NCI-H345 treated with DMSO at 0.1 percent for 48 hours (cell line): ENCODE data around the gene BEST1.
"Not testable (repeated sequence)": the region's sequence is repeated elsewhere in the genome, so short reads cannot be mapped to it uniquely, and the experiment has no call there.

Experiments used
- DNase-seq: peaks from one replicate; lab custom pipeline; 2025; ENCODE audit not compliant: unreplicated experiment; lab: John Stamatoyannopoulos, UW

BEST1 gene

GRCh38 chr11:61976420-61976800 lies 26.3 kb downstream of the BEST1 start:
- DNase-seq = no peak

DNA sequence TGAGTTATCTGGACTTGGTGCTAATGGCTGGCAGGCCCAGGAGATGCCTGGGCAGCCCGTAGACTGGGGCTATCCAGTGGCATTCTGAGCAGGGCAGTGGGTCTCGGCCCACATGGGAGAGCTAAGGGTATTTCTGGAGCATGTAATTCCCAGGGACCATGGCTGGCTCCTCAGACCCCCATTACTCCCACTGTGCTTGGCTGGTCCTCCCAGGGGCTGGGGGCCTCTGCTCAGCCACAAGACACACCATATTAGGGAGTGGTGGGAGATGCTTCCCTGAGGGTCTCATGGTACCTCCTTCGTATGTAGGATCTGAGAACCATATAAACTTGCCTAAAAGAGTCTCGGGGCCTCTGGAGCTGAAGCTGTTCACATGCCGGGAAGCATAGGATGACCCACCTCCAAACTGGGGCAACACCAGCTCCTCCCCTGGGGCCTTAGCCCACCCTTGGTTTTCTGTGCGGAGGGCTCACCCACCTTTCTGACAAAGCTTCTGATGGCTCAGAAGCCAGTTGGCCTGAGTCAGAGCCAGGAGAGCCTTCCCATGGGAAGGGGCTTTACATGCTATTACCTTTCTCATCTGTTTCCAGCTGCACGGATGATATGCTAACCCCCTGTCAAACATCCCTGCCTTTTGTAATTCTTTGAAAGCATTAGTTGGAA lies 26.8 kb downstream of the BEST1 start:
- DNase-seq = no peak

GRCh38 chr11:61978703-61979661 lies 28.8 kb downstream of the BEST1 start:
- no peak for DNase-seq

GRCh38 chr11:61980783-61981541 lies 30.8 kb downstream of the BEST1 start:
- no peak for DNase-seq

- DNase-seq = no peak
Observed at GRCh38 chr11:61983419-61983818, 33.3 kb downstream of the BEST1 start.

- DNase-seq = no peak
Observed at GRCh38 chr11:61985869-61986268, 35.7 kb downstream of the BEST1 start.

DNA sequence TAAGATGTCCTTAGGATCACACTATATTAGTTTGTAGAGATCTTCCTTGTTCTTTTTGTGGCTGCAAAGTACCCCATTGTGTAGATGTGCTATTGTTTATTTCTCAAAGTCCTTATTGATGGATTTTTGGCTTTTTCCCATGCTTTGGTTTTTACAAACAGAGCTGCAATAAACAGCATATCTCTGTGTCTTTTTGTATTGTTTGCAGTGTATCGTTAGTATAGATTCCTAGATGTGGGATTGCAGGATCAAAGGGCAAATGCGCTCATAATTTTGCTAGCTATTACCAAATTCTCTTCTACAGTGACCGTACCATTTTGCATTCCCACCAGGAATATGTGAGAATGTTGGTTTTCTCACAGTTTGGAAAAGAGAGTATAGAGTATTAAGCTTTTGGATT lies 44.8 kb downstream of the BEST1 start:
- DNase-seq = no peak

- no peak for DNase-seq
Observed at GRCh38 chr11:61996933-61997332, 46.8 kb downstream of the BEST1 start.

DNA sequence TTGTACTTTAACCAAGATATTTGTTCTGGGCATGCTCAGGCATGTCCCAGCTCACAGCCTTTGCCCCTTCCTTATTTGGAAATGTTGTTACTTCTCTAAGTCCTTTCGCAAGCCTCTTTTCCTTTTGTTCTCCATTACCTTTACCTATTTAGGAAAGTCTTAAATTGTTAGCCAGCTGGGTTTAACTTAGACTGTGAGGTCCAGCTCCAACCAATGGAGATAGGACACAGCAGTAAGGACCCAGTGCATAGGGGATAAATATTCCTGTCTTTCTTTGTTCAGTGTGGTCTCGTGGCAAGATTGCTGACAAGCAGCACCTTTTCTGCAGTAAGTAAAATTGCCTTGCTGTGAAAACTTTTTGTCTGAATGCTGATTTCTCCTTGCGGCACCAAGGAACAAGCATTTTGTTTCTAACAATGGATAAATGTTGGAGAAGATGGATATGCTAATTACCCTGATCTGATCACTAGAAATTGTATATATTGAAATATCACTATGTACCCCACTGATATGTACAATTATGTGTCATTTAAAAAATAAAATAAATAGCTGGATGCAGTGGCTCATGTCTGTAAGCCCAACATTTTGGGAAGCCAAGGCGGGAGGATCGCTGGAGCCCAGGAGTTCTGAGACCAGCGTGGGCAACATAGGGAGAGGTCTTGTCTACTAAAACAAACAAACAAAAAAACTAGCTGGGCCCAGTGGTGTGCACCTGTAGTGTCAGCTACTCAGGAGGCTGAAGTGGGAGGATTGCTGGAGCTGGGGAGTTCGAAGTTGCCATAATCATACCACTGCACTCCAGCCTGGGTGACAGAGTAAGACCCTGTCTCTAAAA lies 49.2 kb downstream of the BEST1 start:
- DNase-seq = no peak

GRCh38 chr11:62000539-62001446 lies 50.6 kb downstream of the BEST1 start:
- DNase-seq = no peak

DNA sequence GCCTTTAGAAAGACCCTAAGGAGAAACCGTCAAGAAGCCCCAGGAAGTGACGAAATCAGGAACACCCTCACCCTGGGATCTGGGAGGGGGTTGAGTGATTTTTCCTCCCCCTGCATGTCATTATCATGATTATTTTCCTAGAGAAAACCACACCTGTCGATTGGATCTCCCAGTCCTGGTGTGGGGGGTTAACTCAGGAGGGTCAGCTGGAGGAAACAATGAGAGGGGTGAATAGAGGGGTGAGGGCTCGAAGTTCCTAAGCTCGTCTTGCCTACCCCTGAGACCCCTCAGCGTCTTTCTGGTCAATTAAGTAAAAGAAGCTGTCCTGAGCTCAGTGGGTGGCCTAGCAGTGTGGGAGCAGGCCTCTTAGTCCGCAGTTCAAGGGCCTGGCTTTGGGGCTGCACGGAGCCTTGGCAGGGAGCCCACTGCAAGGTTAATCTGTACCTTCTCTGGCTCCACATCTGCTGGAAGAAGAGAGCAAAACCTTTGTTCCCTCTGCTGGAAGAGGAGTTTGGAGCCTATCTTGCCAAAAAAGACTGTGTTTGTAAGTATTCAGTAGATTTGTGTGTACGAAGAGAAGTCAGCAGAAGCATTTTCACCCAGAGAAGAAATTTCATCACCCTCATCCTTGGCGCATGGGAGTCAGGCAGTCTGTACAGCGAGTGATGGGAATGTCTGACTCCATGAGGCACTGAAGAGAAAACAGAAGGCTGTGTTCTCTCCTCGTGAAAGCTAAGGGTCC lies 51.5 kb downstream of the BEST1 start:
- DNase-seq = no peak

DNA sequence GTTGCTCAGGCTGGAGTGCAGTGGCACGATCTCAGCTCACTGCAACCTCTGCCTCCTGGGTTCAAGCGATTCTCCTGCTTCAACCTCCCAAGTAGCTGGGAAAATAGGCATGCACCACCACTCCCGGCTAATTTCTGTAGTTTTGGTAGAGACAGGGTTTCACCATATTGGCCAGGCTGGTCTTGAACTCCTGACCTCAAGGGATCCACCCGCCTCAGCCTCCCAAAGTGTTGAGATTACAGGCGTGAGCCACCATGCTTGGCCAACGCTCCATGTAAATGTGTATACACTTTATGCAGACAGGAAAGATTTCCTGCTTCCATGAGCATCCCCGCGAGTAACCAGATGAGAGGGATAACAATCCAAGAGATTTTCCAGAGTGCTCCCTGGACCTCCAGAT lies 52.1 kb downstream of the BEST1 start:
- DNase-seq = not testable (repeated sequence)

DNA sequence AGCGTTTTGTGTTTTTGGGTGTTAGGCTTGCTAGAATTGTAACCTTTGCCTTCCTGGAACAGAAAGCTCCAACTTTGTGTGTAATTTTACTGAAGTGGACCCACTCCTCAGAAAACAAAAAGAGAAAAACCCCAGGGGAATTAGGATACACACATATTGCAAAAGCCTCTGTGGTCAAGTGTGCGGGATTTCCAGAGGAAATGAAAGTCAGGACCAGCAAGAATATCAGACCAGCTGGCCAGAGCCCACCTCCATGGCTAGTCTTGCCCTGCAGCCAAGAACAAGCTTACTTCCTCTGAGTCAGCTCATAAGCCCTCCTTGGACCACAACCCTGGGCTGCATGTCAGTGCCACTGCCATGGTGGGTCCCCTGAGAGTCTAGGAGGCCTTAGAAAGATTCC lies 54.3 kb downstream of the BEST1 start:
- DNase-seq = no peak

- DNase-seq = no peak
Observed at GRCh38 chr11:62008193-62008592, 58.0 kb downstream of the BEST1 start.

DNA sequence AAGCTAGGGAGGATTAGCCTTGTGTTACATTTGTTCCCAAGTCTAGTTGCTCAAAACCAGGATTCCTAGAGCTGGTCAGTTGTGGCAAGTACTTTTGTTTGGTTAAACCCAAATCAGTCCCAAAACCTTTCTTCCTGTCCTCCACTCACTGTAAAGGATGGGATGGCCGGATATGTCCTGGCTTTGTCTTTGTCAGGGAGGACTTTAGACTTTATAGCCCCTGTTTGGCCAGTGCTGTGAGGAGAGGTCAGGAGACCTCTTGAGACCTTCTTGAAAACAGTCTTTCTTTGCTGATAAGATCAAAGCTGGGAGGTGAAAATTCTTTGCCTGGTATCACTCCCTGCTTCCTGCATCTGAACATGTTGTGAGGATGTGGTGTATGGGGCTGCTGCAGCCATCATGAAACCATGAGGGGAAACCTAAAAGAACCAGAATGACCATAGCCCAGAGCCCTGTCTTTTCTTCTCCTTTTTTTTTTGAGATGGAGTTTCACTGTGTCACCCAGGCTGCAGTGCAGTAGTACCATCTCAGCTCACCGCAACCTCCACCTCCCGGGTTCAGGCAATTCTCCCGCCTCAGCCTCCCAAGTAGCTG lies 60.9 kb downstream of the BEST1 start:
- no peak for DNase-seq

- DNase-seq = no peak
Observed at GRCh38 chr11:62011881-62012280, 61.7 kb downstream of the BEST1 start.

GRCh38 chr11:62012451-62012831 lies 62.3 kb downstream of the BEST1 start:
- no peak for DNase-seq

DNA sequence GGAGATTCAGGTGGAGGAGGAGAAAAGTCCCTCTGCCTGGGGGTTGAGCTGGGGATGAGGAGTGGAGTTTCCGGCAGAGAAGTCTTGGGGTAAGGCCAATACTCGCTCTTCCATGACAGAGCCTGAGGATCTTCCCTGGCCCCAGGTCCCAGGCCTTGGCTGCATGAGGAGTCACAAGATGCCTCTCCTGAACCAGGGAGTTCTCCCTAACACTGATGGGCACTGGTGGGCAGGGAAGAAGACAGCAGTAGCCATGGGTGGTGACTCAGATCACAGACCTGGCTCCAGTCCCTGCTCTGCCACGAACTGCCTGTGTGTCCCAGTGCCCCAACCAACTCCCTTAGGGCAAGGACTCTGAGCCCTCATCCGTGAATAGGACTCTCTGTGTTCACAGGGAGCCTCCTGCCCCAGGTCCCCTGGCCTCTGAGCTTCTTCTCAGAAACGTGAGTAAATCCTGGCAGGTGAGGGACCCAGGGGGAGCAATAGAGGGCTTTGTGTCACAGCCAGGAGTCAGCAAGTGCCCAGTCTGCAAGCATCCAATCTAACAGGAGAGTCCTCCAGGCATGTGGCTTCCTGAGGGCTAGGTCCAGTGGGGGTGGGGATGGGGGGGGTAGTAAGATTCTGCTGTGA lies 62.8 kb downstream of the BEST1 start:
- DNase-seq = no peak
